ENCODE results near the gene GADD45B.
"Not testable (repeated sequence)": the region's sequence is repeated elsewhere in the genome, so short reads cannot be mapped to it uniquely, and the experiment has no call there.

The GADD45B gene

GRCh38 chr19:2488405-2488941 is 12.5 kb downstream of the GADD45B start:
- DNase-seq (ENCODE audit: low read depth in 2 of 2), result no peak

- no peak for DNase-seq (ENCODE audit: low read depth in 2 of 2)
Observed at GRCh38 chr19:2488942-2489731, 13.2 kb downstream of the GADD45B start.

DNA sequence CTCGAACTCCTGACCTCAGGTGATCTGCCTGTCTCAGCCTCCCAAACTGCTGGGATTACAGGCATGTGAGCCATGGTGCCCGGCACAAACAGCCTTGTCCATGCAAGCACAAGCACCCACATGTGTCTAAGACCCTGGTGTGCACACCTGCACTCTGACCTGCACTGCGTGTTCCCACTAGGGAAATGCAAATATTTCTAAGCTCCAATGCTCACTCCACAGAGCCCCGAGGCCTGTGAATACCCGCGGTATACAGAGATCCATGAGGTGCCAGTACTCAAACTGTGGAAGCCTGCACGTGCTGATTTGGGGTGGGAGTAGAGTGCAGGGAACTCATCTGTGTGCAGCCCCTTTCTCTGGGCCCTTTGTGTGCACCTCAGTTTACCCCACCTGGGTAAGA is 14.7 kb downstream of the GADD45B start:
- no peak for DNase-seq (ENCODE audit: low read depth in 2 of 2)

DNA sequence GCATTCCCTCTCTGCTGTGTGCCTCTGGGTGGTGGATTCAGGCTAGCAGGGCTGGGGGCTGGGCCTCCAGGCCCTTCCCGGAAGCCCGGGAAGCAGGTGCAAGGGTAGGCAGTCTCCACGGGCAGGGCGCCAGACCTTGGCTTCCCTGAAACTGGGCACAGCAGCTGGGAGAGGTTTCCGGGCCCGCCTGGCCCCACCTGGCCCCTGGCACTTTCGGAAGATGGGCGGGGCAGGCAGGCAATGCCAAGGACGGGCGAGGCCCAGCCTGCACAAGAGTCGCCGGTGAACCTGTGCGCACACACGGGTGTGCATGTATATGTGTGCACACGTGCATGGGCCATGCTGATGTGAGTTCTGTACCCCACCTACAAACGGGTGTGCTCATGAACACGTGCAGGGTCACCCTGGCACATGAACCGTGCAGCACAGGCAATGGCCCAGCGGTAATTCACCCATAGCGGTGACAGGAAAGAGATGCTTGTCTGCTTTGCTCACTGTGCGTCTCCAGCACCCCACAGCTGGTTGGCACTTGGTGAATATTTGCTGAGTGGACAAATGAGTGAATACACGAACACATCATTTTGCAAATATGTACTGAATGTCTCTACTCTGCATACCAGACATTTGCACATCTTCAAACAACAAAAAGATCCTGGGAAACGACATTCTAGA is 15.3 kb downstream of the GADD45B start:
- DNase-seq (ENCODE audit: low read depth in 2 of 2), result peak; percentile 75

DNA sequence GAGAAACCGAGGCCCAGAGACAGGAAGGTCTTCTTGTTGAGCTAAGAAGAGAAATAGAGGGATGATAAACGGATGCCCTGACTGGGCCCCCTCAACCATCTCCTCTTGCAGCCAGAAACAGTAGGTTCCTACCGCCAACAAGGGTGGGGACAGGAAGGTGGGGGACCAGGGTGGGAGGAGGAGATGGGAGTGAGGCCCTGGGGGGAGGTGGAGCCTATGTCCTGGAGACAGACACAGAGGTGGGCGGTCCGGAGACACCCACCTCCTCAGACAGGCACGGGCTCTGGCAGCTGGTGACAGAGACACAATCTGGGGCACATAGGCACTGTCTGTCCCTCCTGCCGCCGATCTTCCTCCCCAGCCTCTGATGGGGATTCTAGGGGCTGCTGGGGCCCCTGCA is 16.9 kb downstream of the GADD45B start:
- DNase-seq (ENCODE audit: low read depth in 2 of 2), result no peak

- DNase-seq (ENCODE audit: low read depth in 2 of 2), result not testable (repeated sequence)
Observed at GRCh38 chr19:2493448-2493847, 17.5 kb downstream of the GADD45B start.

GRCh38 chr19:2494084-2494446 is 18.1 kb downstream of the GADD45B start:
- DNase-seq (ENCODE audit: low read depth in 2 of 2), result no peak

DNA sequence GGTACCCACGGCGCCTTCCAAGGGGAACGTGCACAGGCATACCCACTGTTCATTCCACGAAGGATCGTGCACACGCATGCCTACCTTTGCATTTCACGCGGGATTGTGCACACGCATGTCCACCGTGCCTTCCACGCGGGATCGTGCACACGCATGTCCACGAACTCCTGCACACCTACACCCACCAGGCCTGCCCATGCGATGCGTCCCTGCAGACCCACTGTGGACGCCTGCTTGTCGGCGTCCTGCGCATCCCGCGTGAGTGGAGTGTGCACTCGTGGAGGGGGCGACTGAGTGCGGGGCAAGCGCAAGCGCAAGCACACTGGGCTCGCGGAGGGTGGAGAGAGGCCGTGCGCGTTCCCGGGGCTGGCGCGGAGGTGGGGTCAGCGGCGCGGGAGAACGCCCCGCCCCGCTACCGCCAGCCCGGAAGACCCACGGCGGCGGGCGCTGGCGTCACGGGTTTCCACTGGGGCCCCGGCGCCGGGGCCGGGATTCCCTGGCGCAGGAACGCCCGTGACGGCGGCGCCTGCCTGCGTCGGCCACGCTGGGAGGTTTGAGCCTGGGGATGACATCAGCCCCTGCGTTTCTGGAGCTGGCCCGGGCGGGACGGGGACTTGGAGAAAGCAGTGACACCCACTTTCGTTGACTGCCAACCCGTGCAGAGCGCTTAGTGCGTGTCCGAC is 18.7 kb downstream of the GADD45B start:
- no peak for DNase-seq (ENCODE audit: low read depth in 2 of 2)

GRCh38 chr19:2495130-2495641 is 19.3 kb downstream of the GADD45B start:
- DNase-seq (ENCODE audit: low read depth in 2 of 2), result no peak

- DNase-seq (ENCODE audit: low read depth in 2 of 2), result no peak
Observed at GRCh38 chr19:2495651-2496316, 19.9 kb downstream of the GADD45B start.

DNA sequence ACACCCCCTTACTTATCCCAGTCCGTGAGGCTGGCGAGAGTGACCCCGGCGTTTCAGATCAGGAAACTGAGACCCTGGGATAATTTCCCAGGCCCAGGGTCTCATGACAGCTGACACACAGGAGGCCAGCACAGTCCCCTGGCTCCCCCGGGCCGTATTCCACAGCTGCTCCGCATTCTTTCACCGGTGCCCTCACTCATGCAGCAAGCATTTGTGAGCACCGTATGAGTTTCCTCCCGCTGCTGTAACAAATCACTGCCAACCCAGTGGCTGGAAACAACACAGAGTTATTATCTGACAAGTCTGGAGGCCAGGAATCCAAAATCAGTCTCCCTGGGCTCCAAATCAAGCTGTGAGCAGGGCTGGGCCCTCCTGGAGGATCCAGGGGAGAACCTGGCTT is 21.3 kb downstream of the GADD45B start:
- no peak for DNase-seq (ENCODE audit: low read depth in 2 of 2)

DNA sequence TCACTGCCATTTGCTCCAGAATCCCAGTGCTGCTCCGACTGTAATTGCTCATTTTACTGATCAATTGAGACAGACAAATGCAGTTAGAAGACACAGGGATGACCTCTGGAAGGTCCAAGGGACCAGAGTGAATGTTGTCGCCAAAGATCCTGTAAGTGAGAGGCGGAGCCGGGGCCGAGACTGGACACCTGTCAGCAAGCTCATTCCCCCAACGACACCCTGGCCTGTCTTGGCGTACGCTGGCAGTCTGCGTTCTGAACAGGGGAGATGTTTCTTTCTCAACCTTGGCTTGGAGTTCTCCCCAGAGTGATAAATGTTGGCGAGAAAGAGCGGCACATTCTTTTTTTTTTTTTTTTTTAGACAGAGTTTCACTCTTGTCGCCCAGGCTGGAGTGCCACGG is 24.2 kb downstream of the GADD45B start:
- no peak for DNase-seq (ENCODE audit: low read depth in 2 of 2)

GRCh38 chr19:2500841-2501261 is 24.9 kb downstream of the GADD45B start:
- DNase-seq (ENCODE audit: low read depth in 2 of 2), result no peak

- DNase-seq (ENCODE audit: low read depth in 2 of 2), result peak; percentile 59 to 60
Observed at GRCh38 chr19:2503521-2504109, 27.7 kb downstream of the GADD45B start.

DNA sequence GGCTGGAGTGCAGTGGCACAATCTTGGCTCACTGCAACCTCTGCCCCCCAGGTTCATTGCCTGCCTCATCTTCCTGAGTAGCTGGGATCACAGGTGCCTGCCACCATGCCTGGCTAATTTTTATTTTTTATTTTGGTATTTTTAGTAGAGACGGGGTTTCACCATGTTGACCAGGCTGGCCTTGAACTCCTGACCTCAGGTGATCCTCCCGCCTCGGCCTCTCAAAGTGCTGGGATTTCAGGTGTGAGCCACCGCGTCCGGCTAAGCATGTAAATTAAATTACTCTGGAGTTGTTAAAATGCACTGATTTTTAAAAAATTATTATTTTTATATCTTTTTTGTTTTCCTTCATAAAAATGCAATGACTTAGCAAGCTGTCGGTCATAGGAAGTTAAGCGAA is 30.7 kb downstream of the GADD45B start:
- DNase-seq (ENCODE audit: low read depth in 2 of 2), result not testable (repeated sequence)

GRCh38 chr19:2507109-2507508 is 31.2 kb downstream of the GADD45B start:
- no peak for DNase-seq (ENCODE audit: low read depth in 2 of 2)

- DNase-seq (ENCODE audit: low read depth in 2 of 2), result no peak
Observed at GRCh38 chr19:2509096-2509495, 33.2 kb downstream of the GADD45B start.

- DNase-seq (ENCODE audit: low read depth in 2 of 2), result no peak
Observed at GRCh38 chr19:2511570-2511969, 35.6 kb downstream of the GADD45B start.

DNA sequence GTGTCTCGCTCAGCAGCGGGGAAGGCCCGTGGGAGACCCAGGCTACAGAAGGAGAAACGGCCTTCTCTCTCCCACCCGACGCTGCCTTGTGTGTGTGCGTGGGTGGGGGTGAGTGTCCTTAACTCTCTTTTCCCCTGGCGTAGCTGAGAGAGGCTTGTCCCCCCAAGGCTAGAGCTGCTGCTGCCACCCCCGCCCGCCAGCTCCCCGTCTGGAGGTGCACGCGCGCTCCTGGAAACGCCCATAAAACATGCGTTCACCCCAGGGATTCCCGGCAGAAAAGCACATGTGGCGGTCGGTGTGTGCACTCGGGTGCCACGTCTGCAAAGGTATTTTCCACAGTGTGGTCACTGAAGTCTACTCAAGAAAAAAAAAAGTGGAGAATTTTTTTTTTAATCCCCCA is 36.1 kb downstream of the GADD45B start:
- DNase-seq (ENCODE audit: low read depth in 2 of 2), result no peak

DNA sequence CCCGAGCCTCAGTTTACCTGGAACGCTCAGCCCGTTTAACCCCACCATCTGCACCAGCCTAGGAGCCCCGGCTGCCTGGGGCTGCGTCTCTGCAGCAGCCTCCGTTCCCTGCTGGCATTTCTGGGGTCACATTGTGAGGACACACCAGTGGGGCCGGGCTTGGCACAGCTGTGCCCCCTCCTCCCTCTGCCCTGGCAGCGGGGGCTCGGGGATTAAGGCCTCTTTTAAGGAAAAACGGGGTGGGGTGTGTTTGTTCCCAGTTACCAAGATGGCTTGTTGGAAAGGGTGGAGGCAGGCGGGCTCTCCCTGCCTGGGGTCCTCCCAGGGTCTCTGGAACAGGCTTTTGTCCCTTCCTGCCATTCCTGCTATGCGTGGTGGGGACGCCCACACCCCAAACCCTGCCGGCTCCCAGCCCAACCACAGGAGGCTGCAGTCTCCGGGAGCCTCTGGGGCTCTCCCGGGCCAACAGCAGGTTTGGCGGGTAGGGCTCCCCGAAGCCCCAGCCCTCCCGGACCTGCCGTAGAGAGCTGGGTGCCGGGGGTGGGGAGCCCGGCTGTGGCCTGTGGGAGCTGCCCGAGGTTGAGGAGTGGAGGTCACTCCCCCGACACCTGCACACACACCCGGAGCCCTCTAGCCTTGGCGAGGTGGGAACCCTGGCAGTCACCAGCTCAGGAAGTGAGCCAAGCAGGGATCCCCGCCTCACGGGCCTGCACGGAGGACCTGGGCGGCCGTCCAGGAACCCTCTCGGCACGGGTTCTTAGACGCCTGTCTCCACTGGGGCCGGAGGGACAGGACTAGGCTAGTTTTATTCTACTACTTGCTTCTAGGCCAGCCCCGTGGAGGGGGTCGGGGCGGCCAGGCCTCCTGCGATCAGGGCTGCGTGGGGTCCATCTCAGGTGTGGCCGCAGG is 36.9 kb downstream of the GADD45B start:
- no peak for DNase-seq (ENCODE audit: low read depth in 2 of 2)

Measured in fibroblast of skin of left quadriceps (primary cell).